NCI-H526 (cell line): ENCODE data around the gene KIAA0586.
"Not testable (repeated sequence)": the region's sequence is repeated elsewhere in the genome, so short reads cannot be mapped to it uniquely, and the experiment has no call there.

Experiments
- DNase-seq, 2 experiments: peaks; one replicate each; lab custom pipeline; 2025; lab: John Stamatoyannopoulos, UW

The KIAA0586 gene

DNA sequence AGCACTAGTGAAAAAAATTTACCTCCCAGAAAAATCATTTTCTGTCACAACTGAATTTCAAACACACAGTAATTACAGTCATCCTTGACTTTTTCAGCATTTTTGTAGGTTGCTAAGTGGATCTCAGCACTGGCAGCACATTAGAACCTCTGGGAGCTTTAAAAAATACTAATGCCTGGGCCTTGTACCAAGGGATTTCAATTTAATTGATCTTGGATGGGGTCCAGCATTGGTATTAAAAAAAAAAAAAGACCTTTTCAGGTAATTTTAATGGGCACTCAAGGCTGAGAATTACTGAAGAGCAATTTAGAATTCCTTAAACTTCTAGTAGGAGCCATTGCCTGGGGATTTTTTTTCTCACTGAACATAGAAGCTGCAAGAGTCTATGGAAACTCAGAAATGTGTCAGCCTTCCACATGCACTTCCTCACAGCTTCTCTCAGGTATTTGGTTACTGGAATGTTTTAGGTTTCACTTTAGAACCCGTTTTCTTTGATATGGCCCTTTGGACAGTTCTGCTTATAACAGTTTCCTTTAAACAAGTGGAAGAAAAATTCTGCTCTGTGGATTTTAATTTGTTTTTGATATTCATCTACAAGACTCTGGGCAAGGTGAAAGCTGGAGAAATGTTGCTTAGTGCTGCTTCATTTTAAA, 121.7 kb downstream of the KIAA0586 start:
- no peak for DNase-seq

- no peak for DNase-seq
Observed at GRCh38 chr14:58553959-58554358, 126.4 kb downstream of the KIAA0586 start.

DNA sequence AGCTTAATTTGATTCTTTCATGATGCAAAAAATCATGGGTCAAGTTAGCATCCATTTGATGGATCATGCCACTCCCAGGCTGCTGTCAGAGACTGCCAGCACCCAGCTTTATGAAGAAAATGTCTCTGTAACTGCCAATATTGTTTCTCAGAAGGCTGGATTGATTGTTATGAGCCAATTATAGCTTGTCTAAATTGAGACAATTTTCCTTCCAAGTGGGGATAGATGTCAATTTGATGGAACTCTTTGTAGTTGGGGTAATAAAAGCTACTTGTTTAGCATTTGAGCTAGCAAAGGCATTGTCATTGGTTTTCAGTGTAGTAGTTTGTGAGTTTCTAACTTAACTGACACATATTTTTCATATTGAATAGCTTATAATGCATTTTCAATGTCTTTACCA, 128.1 kb downstream of the KIAA0586 start:
- no peak for DNase-seq

DNA sequence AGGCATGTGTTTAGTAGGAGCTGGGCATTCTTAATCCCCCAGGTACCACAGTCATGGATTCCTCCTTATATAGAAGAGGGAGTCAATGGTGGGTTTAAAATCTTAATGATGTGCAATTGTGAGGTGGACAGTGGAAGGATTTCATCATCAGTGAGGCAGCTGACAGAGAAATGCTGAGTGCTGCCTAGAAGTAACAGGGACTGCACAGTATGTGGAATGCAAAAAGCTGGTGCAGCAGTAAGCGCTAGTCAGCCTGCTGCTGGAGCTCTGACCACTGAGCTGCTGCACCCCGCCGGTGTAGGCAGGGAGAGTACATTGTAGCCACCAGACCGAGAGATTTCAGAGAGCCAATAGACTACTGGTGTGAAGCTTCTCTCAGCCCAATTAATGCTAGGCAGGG, 129.7 kb downstream of the KIAA0586 start:
- no peak for DNase-seq

DNA sequence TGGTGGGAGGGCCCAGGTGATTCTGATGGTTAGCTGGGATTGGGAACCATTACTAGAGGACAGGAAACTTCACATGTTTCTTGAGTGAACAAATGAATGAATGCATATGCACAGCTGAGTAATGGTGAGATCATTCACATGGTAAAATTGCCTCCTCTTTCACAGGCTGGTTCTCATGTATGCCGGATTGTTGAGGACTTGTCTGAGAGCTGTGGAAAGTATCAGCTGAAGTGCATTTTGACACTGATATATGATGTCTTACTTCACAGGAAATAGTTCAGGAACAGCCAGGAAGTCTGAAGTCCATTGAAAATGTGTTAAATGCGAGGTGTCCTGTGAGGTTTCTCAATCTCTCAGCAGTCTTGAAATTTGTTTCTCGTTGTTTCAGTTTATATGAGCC, 132.7 kb downstream of the KIAA0586 start:
- DNase-seq = no peak

DNA sequence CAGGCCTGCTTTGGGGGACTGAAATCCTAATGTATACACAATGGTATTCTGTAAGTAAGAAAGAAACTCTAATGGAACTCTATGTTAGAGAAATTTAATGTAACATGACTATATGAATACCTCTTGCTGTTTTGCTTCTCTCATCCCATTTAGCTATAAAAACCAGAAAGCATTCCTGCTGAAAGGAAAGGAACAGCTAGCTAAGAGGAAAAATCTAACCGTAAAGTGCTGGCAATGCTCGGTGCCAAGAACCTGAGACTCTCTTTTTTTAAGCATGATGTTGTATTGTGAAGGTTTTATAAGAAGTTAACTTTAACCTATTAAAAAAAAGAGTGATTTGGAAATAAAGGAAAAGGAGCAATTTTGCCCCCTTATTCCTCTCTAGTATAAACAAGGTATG, 134.6 kb downstream of the KIAA0586 start:
- DNase-seq = no peak

GRCh38 chr14:58563978-58564377, 136.5 kb downstream of the KIAA0586 start:
- DNase-seq = no peak

- no peak for DNase-seq
Observed at GRCh38 chr14:58565832-58566231, 138.3 kb downstream of the KIAA0586 start.

GRCh38 chr14:58566979-58567378, 139.5 kb downstream of the KIAA0586 start:
- DNase-seq = no peak

- no peak for DNase-seq
Observed at GRCh38 chr14:58568322-58568721, 140.8 kb downstream of the KIAA0586 start.

GRCh38 chr14:58571256-58571655, 143.7 kb downstream of the KIAA0586 start:
- DNase-seq = no peak

- peak in 1 of 2 experiments; percentile 20 for DNase-seq
Observed at GRCh38 chr14:58571769-58572472, 144.4 kb downstream of the KIAA0586 start.

DNA sequence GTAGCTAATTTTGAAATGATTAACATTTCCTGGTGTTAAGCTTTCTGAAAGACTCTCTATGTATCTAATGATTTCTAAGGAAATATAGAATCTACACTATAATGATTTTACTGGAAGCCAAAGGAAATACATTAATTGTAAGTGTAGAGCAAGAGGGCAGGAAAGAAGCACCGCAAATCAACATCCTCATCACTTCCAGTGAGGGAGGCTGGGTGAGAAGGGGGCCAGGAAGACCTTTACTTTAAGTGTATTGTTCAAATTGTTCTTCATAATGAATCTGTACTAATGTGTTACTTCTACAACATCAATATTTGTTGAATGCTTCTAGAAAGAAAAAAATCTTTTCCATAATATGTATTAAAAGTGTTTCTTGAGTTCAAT, 144.9 kb downstream of the KIAA0586 start:
- DNase-seq = no peak

DNA sequence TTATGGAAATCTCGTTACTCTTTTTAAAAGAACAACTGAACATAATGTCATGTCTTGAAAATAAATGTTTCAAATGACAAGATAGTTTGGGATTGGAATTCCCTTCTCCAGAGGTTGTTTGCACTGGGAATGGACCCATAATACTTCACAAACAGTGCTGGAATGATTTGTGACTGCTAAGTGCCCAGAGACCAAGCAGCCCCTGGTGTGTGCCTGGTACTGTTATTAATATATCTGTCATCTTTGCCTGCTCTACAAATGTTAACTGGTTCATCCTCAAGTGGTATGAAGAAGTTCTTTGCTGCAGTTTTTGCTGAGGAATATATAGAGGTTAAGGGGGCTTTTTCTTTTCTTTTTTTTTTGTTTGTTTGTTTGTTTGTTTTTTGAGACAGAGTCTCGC, 145.3 kb downstream of the KIAA0586 start:
- DNase-seq = no peak

GRCh38 chr14:58574623-58575022, 147.1 kb downstream of the KIAA0586 start:
- no peak for DNase-seq

- no peak for DNase-seq
Observed at GRCh38 chr14:58575956-58576355, 148.4 kb downstream of the KIAA0586 start.

GRCh38 chr14:58580035-58580434, 152.5 kb downstream of the KIAA0586 start:
- DNase-seq = not testable (repeated sequence)

DNA sequence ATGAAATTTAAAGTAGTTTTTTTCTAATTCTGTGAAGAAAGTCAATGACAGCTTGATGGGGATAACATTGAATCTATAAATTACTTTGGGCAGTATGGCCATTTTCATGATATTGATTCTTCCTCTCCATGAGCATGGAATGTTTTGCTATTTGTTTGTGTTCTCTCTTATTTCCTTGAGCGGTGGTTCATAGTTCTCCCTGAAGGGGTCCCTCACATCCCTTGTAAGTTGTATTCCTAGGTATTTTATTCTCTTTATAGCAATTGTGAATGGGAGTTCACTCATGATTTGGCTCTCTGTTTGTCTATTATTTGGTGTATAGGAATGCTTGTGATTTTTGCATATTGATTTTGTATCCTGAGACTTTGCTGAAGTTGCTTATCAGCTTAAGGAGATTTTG, 153.9 kb downstream of the KIAA0586 start:
- DNase-seq = not testable (repeated sequence)

DNA sequence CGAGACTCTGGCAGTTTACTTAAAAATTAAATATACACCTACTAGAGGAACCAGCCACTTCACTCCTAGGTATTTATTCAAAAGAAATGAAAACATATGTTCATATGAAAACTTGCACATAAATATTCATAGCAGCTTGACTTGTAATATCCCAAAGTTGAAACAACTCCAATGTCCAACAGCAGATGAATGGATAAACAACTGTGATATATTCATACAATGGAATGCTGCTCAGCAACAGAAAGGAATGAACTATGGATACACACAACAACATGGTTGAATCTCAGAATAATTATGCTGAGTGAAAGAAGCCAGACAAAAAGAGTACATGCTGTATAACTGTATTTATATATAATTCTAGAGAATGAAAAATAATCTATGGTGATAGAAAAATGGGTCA, 156.9 kb downstream of the KIAA0586 start:
- no peak for DNase-seq

DNA sequence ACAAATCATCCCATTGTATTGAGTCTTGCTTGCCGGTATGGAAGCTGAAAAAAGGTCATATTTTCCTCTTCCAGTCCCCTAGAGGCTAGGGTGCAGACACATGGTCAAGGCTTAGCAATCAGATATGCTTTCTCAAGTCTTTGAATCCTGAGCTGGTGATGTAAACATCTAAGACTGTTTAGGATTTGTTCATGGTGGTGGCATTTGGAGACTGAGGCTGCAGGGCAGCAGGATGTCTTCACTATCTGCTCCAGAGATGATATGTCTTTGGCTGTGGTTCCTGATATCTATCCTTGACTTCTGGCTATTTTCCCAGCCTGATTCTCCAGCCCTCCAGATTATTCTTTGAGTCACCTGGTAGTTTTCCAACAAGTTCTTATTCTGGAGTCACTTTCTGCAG, 159.8 kb downstream of the KIAA0586 start:
- DNase-seq = no peak

- not testable (repeated sequence) for DNase-seq
Observed at GRCh38 chr14:58588321-58588720, 160.8 kb downstream of the KIAA0586 start.

DNA sequence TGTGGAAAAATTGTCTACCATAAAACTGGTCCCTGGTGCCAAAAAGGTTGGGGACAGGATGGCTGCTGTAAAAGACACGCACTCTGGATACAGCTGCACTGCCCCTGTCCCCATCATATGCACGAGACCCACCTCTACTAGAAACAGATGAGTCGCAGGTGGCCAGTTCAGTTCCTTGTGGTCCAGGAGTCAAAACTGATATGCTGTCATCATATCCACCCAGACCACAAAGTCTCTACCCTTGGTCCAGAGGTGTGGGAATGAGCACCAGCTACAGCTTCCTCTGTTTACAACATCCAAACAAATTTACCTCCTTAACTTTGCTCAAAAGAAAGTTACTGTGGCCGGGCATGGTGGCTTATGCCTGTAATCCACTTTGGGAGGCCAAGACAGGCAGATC, 166.5 kb downstream of the KIAA0586 start:
- no peak for DNase-seq

GRCh38 chr14:58597041-58597440, 169.5 kb downstream of the KIAA0586 start:
- DNase-seq = no peak
